H1 (cell line): ENCODE measurements around the gene FRS2. TPM values are rescaled to one million over a fixed set of nuclear protein-coding genes. Genes with fewer than 3 reads are reported as not detected.
A peak's percentile ranks its signal among the peaks of the same experiment; 100 is the strongest.

Source experiments
- ASH2L ChIP-seq: fragments of 200-600, 300-600 bp; sonication (generic); IDR thresholded peaks from one replicate; pipeline ENCODE4 v1.7.1; 2017; ENCODE audit warnings: low read length
- BCL11A ChIP-seq, 2 experiments: IDR thresholded peaks; one replicate each; pipeline ENCODE4 v1.6.1; 2011; ENCODE audit warnings: low read depth in 2 of 2, low read length in 2 of 2, mild to moderate bottlenecking in 2 of 2
- EP300 ChIP-seq, 2 experiments: IDR thresholded peaks; 1 replicate in 1 of 2; 2 replicates in 1 of 2; pipeline ENCODE4 v1.6.1; 2011 to 2012; ENCODE audit warnings: low read depth in 2 of 2, low read length in 2 of 2, mild to moderate bottlenecking in 2 of 2, borderline replicate concordance in 1 of 2, inconsistent platforms in 1 of 2, moderate library complexity in 1 of 2
- GTF2F1 ChIP-seq: IDR thresholded peaks from 2 replicates; pipeline ENCODE4 v1.6.1; 2012; ENCODE audit warnings: low read depth, low read length, improper control_type of control experiment, borderline replicate concordance
- HDAC2 ChIP-seq, 2 experiments: fragments of 300-600 bp in 1 of 2; sonication (generic) in 1 of 2; IDR thresholded peaks; 2 replicates each; pipeline ENCODE4 v1.6.1; 2011 to 2012; ENCODE audit warnings: low read depth in 2 of 2, low read length in 2 of 2, mild to moderate bottlenecking in 2 of 2, moderate library complexity in 2 of 2, borderline replicate concordance in 1 of 2, inconsistent platforms in 1 of 2
- NANOG ChIP-seq: IDR thresholded peaks from 2 replicates; pipeline ENCODE4 v1.6.1; 2011; ENCODE audit warnings: low read length, low read depth, mild to moderate bottlenecking, inconsistent platforms; ENCODE audit not compliant: insufficient read depth, poor library complexity, severe bottlenecking
- PHF8 ChIP-seq: fragments of 200-600 bp; sonication (generic); conservative IDR thresholded peaks from 2 replicates; pipeline ENCODE4 v1.7.1; 2012; ENCODE audit warnings: low read depth, mild to moderate bottlenecking, inconsistent platforms, low read length, moderate library complexity
- POLR2A ChIP-seq, 2 experiments: IDR thresholded peaks; 1 replicate in 1 of 2; 2 replicates in 1 of 2; pipeline ENCODE4 v1.6.1; 2011; ENCODE audit warnings: low read depth in 2 of 2, low read length in 2 of 2, mild to moderate bottlenecking in 2 of 2; ENCODE audit errors: control extremely low read depth in 1 of 2
- POLR2AphosphoS5 ChIP-seq: IDR thresholded peaks from 2 replicates; pipeline ENCODE4 v1.6.1; 2011; ENCODE audit warnings: low read depth, low read length
- SIRT6 ChIP-seq: IDR thresholded peaks from one replicate; pipeline ENCODE4 v1.7.1; 2012; ENCODE audit warnings: low read length, inconsistent platforms
- TAF1 ChIP-seq: IDR thresholded peaks from 2 replicates; pipeline ENCODE4 v1.6.1; 2011; ENCODE audit warnings: mild to moderate bottlenecking, low read depth, low read length
- TBP ChIP-seq: IDR thresholded peaks from 2 replicates; pipeline ENCODE4 v1.6.1; 2011; ENCODE audit warnings: low read depth, low read length, improper control_type of control experiment
- polyA plus RNA-seq, 7 experiments: library from polyadenylated mRNA; depleted of rRNA in 3 of 7; stranded (reverse) in 5 of 7; unstranded in 2 of 7; fragments of >200 nt in 5 of 7; fragments of 200-250 nt in 2 of 7; gene quantifications; 1 replicate in 5 of 7; 2 replicates in 1 of 7; 4 replicates in 1 of 7; pipeline versions ENCODE4 v1.2.1 to v1.2.3, GENCODE V29; 2011 to 2013; ENCODE audit warnings: missing spikeins in 2 of 7, mixed read lengths in 2 of 7
- total RNA-seq: library from RNA; stranded (reverse); fragmentation: NEBNext Ultra II Directional; extraction: Animal tissue kit (Norgen Biotek cat#: 25700); gene quantifications from 2 replicates; pipeline ENCODE4 v1.2.1, GENCODE V29; 2021
- TF ChIP-seq, protein P1 (sequence below): IDR thresholded peaks from 2 replicates; pipeline ENCODE4 v1.6.1; 2011; ENCODE audit warnings: low read length, improper control_type of control experiment

The FRS2 gene
- total and polyA plus RNA-seq, 2 of the 8 experiments (the other 6 are each of a cell fraction or from before 2014, with no cell fraction given), result 10.3 to 35.8 TPM

- TF ChIP-seq PHF8, result peak; percentile 98
- TF ChIP-seq ASH2L, result peak; percentile 98
- TF ChIP-seq TBP, result peak; percentile 82
- no peak for TF ChIP-seq GTF2F1
- peak in 1 of 2 experiments; percentile 8; a peak in 1 of 3 replicates for TF ChIP-seq EP300 (IDR thresholded peaks at IDR 0.05; ENCODE audit: borderline replicate concordance in 1 of 2, low read depth in 2 of 2, low read length in 2 of 2)
- peak; percentile 88 for TF ChIP-seq TAF1
- TF ChIP-seq POLR2A (IDR thresholded peaks at IDR 0.05; ENCODE audit: control extremely low read depth in 1 of 2, low read depth in 2 of 2, low read length in 2 of 2), result peak; percentile 93
- no peak for TF ChIP-seq BCL11A (IDR thresholded peaks at IDR 0.05; ENCODE audit: low read depth in 2 of 2, low read length in 2 of 2)
- TF ChIP-seq NANOG, result no peak
- TF ChIP-seq, protein P1, sequence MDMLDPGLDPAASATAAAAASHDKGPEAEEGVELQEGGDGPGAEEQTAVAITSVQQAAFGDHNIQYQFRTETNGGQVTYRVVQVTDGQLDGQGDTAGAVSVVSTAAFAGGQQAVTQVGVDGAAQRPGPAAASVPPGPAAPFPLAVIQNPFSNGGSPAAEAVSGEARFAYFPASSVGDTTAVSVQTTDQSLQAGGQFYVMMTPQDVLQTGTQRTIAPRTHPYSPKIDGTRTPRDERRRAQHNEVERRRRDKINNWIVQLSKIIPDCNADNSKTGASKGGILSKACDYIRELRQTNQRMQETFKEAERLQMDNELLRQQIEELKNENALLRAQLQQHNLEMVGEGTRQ, result no peak
- TF ChIP-seq POLR2AphosphoS5, result peak; percentile 82; the same call in 1 of the 2 replicates
- no peak for TF ChIP-seq SIRT6
- 0 out of 4 replicates have a peak, but pooled peaks have one; percentile 16 to 69 for TF ChIP-seq HDAC2 (IDR thresholded peaks at IDR 0.05; ENCODE audit: borderline replicate concordance in 1 of 2, low read depth in 2 of 2, low read length in 2 of 2)
Measured at GRCh38 chr12:69470189-69471075, at the start of gene FRS2 (continued).
